Heart left ventricle (tissue), 16 donors: ENCODE data around the gene CFAP157. TPM values are rescaled to one million over a fixed set of nuclear protein-coding genes. Genes with fewer than 3 reads are reported as not detected.

Experiments
- ATAC-seq, 4 donors: fragments of 200-7000 bp; cut with Tn5 transposase; one replicate each; pipeline ENCODE4 v1.9.1; 2020 to 2022; ENCODE audit warnings: moderate library complexity in 4 of 4, mild to moderate bottlenecking in 3 of 4, moderate number of reproducible peaks in 1 of 4
- DNase-seq, 5 donors: peaks; one replicate each; pipeline ENCODE4 v3.0.0-alpha.2; 2020
- H3K27ac ChIP-seq, 12 donors: fragments of 200-600 bp; sonication (generic) in 4 of 12; one replicate each; pipeline versions ENCODE4 v1.5.0 to v1.8.0; 2016 to 2022; ENCODE audit warnings: mild to moderate bottlenecking in 2 of 12
- H3K27me3 ChIP-seq, 9 donors: fragments of 200-600 bp; sonication (generic) in 2 of 9; one replicate each; pipeline versions ENCODE4 v1.5.1 to v1.8.0; 2016 to 2022; ENCODE audit warnings: mild to moderate bottlenecking in 3 of 9
- H3K36me3 ChIP-seq, 9 donors: fragments of 200-600 bp; sonication (generic) in 2 of 9; one replicate each; pipeline versions ENCODE4 v1.5.0 to v1.8.0; 2018 to 2022; ENCODE audit warnings: mild to moderate bottlenecking in 2 of 9
- H3K4me1 ChIP-seq, 12 donors: fragments of 200-600 bp; sonication (generic) in 4 of 12; one replicate each; pipeline versions ENCODE4 v1.5.0 to v1.8.0; 2016 to 2022; ENCODE audit warnings: mild to moderate bottlenecking in 3 of 12
- H3K4me3 ChIP-seq, 12 donors: fragments of 200-600 bp; sonication (generic) in 4 of 12; one replicate each; pipeline versions ENCODE4 v1.5.0 to v1.8.0; 2017 to 2022; ENCODE audit warnings: mild to moderate bottlenecking in 9 of 12, moderate library complexity in 4 of 12
- H3K9me3 ChIP-seq, 12 donors: fragments of 200-600 bp; sonication (generic) in 4 of 12; one replicate each; pipeline versions ENCODE4 v1.5.0 to v1.8.0; 2016 to 2022; ENCODE audit warnings: mild to moderate bottlenecking in 1 of 12
- POLR2A ChIP-seq, 2 donors: fragments of 450-650 bp; IDR thresholded peaks; one replicate each; pipeline ENCODE4 v1.6.1; 2017; ENCODE audit warnings: antibody characterized with exemption in 2 of 2, mild to moderate bottlenecking in 2 of 2, moderate library complexity in 2 of 2
- whole genome bisulfite sequencing, 4 donors: extraction: QIAGEN DNeasy Blood & Tissue Kit in 2 of 4; methylation state at CpG; one replicate each; pipeline versions ENCODE4 v1.1.5 to v1.1.7; 2013 to 2018; 5-methylcytosine and 5-hydroxymethylcytosine counted together
- intact Hi-C, 10 donors: fragments of 100-400 bp; cut with DNase I; formaldehyde crosslinking; loops; one replicate each; pipeline versions ENCODE4 v1.11.1 to v1.14.2; 2022
- polyA plus RNA-seq, 2 donors: library from polyadenylated mRNA; stranded (reverse); fragments of 200-250 nt; gene quantifications; one replicate each; pipeline ENCODE4 v1.2.3, GENCODE V29; 2013
- total RNA-seq, 9 donors: library from RNA; depleted of rRNA in 2 of 9; stranded (reverse); fragments of >200 nt in 2 of 9; fragmentation: NEBNext Ultra II Directional in 3 of 9; extraction: Animal tissue kit (Norgen Biotek cat#: 25700) in 3 of 9; gene quantifications; one replicate each; pipeline versions ENCODE4 v1.1.0 to v1.2.4, GENCODE V29; 2016 to 2023
- TF ChIP-seq, protein P1 (sequence below), 12 donors: fragments of 200-600 bp; sonication (generic) in 4 of 12; IDR thresholded peaks; one replicate each; pipeline versions ENCODE4 v1.5.0 to v1.8.0; 2018 to 2022; ENCODE audit warnings: antibody characterized with exemption in 12 of 12, mild to moderate bottlenecking in 5 of 12
- donor health status: ischemic (EF 13 %, LVEDD 7.1; RV severe dilation, severe dysfunction).
- donor health status: healthy with polysubstance abuse.
- donor health status: DM: no; HTN: yes; CAD: no.
- donor health status: DM: no; HTN: no; CAD: no.
- donor health status: ischemic (EF 25% LVEDD 6.9; RV normal size, moderate dysfunction).
- donor health status: ischemic (EF 25% LVEDD 5.7; RV mildly dilated, moderate dysfunction).
- donor health status: healthy.
- donor health status: DM: yes; HTN: yes; CAD: no.
- donor health status: ischemic (EF 35%, LVEDD 5.7; RV mildly dilated, moderate dysfunction).
- donor health status: nonischemic (EF 11% LVEDD 7.7; RV severe dilation, severe dysfunction).
- donor health status: DM: yes; HTN: yes; CAD: no.
- donor health status: PGD.
- donor health status: ischemic (EF 29% LVEDD 5.4; RV normal size, mild dysfunction).
- donor health status: nonischemic (EF 23%, LVEDD 6.1; RV moderate dilation, normal function).

The CFAP157 gene
- total and polyA plus RNA-seq, 11 donors: 0.08 to 0.87 (median 0.11) TPM; not detected in 7

- Histone ChIP-seq H3K4me3 (no peak overlapping the region), H3K27me3 (no peaks in the 10 kb centered on the region), H3K36me3 (peaks cover 0 to 99% (median 86%) of the 10 kb centered on the region in 9 donors), H3K27ac (peak overlapping the region in 3 of 12 donors; percentile 1 to 23 (median 21)), H3K9me3 (no peaks in the 10 kb centered on the region), H3K4me1 (peaks cover 0 to 15% (median 0%) of the 10 kb centered on the region in 12 donors)
- peak in 2 of 4 donors; percentile 20 to 24 for ATAC-seq
- no peak for TF ChIP-seq POLR2A (IDR thresholded peaks at IDR 0.05)
- TF ChIP-seq, protein P1, sequence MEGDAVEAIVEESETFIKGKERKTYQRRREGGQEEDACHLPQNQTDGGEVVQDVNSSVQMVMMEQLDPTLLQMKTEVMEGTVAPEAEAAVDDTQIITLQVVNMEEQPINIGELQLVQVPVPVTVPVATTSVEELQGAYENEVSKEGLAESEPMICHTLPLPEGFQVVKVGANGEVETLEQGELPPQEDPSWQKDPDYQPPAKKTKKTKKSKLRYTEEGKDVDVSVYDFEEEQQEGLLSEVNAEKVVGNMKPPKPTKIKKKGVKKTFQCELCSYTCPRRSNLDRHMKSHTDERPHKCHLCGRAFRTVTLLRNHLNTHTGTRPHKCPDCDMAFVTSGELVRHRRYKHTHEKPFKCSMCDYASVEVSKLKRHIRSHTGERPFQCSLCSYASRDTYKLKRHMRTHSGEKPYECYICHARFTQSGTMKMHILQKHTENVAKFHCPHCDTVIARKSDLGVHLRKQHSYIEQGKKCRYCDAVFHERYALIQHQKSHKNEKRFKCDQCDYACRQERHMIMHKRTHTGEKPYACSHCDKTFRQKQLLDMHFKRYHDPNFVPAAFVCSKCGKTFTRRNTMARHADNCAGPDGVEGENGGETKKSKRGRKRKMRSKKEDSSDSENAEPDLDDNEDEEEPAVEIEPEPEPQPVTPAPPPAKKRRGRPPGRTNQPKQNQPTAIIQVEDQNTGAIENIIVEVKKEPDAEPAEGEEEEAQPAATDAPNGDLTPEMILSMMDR (IDR thresholded peaks at IDR 0.05): no peak
- no peak for DNase-seq
- 88 to 95% (median 93%) methylated on average over 6 to 7 of the region's 7 CpGs for WGBS, 4 donors
- intact Hi-C loops: loop anchor here in 1 of 10 donors (10.0 kb wide), 1 partner anchor 50 kb away; the partner anchor contains the start of gene STXBP1
Measured at GRCh38 chr9:127664324-127664677, 42.5 kb upstream of the CFAP157 start.

DNA sequence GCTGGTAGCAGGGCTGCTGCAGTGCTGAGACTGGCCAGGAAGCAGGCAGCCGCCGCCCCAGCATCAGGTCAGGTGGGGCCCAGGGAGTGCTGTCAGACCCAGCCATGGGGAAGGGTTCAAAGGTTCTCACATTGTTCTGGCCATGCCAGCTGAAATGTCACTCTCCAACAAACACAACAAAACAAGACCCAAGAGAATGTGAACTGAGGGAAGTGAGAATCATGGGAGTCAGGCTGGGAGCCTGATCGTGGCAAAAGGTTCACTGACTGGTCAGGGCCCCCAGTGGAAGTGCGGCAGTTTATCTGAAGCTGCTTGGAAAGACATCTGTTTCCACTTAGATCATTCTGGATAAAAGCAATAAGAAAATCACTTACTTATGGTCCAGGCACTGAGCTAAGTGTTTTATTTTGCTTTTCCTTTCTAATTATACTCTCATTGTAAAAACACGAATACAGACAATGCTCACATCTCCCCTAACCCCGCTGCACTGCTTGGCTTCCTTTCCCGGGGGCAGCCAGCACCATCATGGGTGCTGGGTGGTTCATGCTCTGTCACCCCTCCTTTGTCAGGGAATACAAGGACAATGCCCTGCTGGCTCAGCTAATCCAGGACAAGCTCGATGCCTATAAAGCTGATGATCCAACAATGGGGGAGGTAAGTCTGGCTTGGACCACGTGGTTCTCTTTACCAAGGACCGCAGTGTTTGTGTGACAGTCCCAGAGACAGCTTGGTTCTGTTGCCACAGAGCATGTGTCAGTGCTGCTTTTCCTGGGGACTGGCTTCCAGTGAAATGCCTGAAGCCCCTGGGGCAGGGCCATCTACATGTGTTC, 41.9 kb upstream of the CFAP157 start:
- TF ChIP-seq POLR2A (IDR thresholded peaks at IDR 0.05): no peak
- TF ChIP-seq, protein P1 (IDR thresholded peaks at IDR 0.05): no peak
- peak in 2 of 4 donors; percentile 55 to 57 for ATAC-seq
- Histone ChIP-seq H3K9me3 (no peaks in the 10 kb centered on the region), H3K27me3 (no peaks in the 10 kb centered on the region), H3K36me3 (peaks cover 0 to 99% (median 87%) of the 10 kb centered on the region in 9 donors), H3K4me3 (no peak overlapping the region), H3K4me1 (peaks cover 0 to 15% (median 0%) of the 10 kb centered on the region in 12 donors), H3K27ac (peak overlapping the region in 3 of 12 donors; percentile 17 to 23 (median 21))
- 67 to 79% (median 75%) methylated on average over 8 to 10 of the region's 10 CpGs for WGBS, 4 donors
- intact Hi-C loops: loop anchor here in 2 of 10 donors (5.0 to 10.0 kb wide), 2 partner anchors 50 to 67 kb away; partner anchors contain the start of gene STXBP1 (in 1 of the 2)
- no peak for DNase-seq

DNA sequence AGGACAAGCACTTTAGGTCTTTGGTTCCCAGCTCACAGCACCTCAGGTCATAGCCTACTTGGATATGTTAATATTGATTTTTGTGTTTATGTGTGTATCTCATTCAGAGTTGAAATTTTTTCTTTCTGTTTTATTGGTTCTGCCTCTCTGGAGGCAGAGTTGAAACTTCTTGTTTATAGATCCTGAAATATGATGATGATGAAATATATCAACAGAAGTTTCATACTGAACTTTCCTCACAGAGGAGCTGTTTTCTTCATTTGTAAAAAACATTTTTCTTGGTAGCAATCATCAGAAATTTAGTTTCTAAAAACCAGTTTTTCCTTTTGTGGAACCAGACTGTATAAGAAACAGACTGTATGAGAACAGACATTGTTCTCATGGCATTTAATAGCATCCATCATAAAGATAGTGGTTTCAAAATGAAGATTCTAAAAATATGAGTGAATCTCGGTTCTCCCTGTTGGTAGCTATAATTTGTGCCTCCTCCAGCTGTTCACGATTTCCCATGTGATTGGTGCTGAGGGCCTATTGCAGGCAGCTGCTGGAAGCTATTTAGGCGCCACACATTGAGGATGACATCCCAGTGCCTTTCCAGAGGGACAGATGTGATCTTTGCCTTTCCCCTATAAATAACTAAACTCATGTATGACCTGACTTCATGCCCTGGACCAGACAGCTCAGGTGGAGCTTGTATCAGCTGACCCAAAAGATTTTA, 39.5 kb upstream of the CFAP157 start:
- WGBS, 4 donors: 69 to 81% (median 74%) methylated on average over 3 of the region's 3 CpGs
- Histone ChIP-seq H3K4me1 (peaks cover 0 to 15% (median 0%) of the 10 kb centered on the region in 12 donors), H3K36me3 (peaks cover 0 to 98% (median 91%) of the 10 kb centered on the region in 9 donors), H3K4me3 (no peak overlapping the region), H3K9me3 (no peaks in the 10 kb centered on the region), H3K27me3 (no peaks in the 10 kb centered on the region), H3K27ac (no peak overlapping the region)
- intact Hi-C loops: loop anchor here in 2 of 10 donors (5.0 to 10.0 kb wide), 2 partner anchors 52 to 65 kb away; partner anchors contain the start of gene STXBP1 (in 1 of the 2)
- DNase-seq (no peak), ATAC-seq (no peak)
- TF ChIP-seq, protein P1 (IDR thresholded peaks at IDR 0.05): no peak
- no peak for TF ChIP-seq POLR2A (IDR thresholded peaks at IDR 0.05)
